Trophoblast cell (in vitro differentiated cells and primary cell): ENCODE measurements around the gene MAN2B1.
A peak's percentile ranks its signal among the peaks of the same experiment; 100 is the strongest.

Experiments
- DNase-seq, 2 donors: peaks; one replicate each; pipeline ENCODE4 v3.0.0-alpha.2; 2016
- H2AFZ ChIP-seq: 2 replicates; pipeline ENCODE4 v1.6.1; 2013; ENCODE audit warnings: low read length, moderate library complexity, mild to moderate bottlenecking; ENCODE audit not compliant: insufficient read depth, poor library complexity
- H2AK5ac ChIP-seq: 2 replicates; pipeline ENCODE4 v1.6.1; 2013; ENCODE audit warnings: mild to moderate bottlenecking, low read length
- H2BK120ac ChIP-seq: 2 replicates; pipeline ENCODE4 v1.6.1; 2013; ENCODE audit warnings: low read length, mild to moderate bottlenecking, moderate library complexity; ENCODE audit not compliant: insufficient read depth, poor library complexity
- H2BK12ac ChIP-seq: 2 replicates; pipeline ENCODE4 v1.6.1; 2013; ENCODE audit warnings: mild to moderate bottlenecking, low read length, moderate library complexity
- H2BK5ac ChIP-seq: 2 replicates; pipeline ENCODE4 v1.6.1; 2013; ENCODE audit warnings: low read length, low read depth, moderate library complexity, mild to moderate bottlenecking; ENCODE audit not compliant: poor library complexity
- H3K14ac ChIP-seq: 2 replicates; pipeline ENCODE4 v1.6.1; 2013; ENCODE audit warnings: mild to moderate bottlenecking, low read length
- H3K18ac ChIP-seq: 2 replicates; pipeline ENCODE4 v1.6.1; 2013; ENCODE audit warnings: mild to moderate bottlenecking, low read length
- H3K23ac ChIP-seq: 2 replicates; pipeline ENCODE4 v1.6.1; 2013; ENCODE audit warnings: low read length
- H3K27ac ChIP-seq: 2 replicates; pipeline ENCODE4 v1.5.1; 2013; ENCODE audit warnings: low read depth, mild to moderate bottlenecking, inconsistent platforms, low read length, moderate library complexity
- H3K27me3 ChIP-seq: 2 replicates; pipeline ENCODE4 v1.6.1; 2013; ENCODE audit warnings: inconsistent platforms, mild to moderate bottlenecking, low read length, moderate library complexity; ENCODE audit not compliant: insufficient read depth
- H3K36me3 ChIP-seq, 2 experiments: 1 replicate in 1 of 2; 2 replicates in 1 of 2; pipeline ENCODE4 v1.6.1; 2013; ENCODE audit warnings: low read length in 2 of 2, mild to moderate bottlenecking in 2 of 2, moderate library complexity in 1 of 2; ENCODE audit not compliant: insufficient read depth in 2 of 2, control insufficient read depth in 1 of 2
- H3K4ac ChIP-seq: 2 replicates; pipeline ENCODE4 v1.6.1; 2013; ENCODE audit warnings: low read depth, mild to moderate bottlenecking, low read length, moderate library complexity
- H3K4me1 ChIP-seq, 2 experiments: 1 replicate in 1 of 2; 2 replicates in 1 of 2; pipeline ENCODE4 v1.6.1; 2013; ENCODE audit warnings: low read length in 2 of 2, mild to moderate bottlenecking in 2 of 2, moderate library complexity in 1 of 2; ENCODE audit not compliant: insufficient read depth in 2 of 2, control insufficient read depth in 1 of 2
- H3K4me2 ChIP-seq: 2 replicates; pipeline ENCODE4 v1.6.1; 2013; ENCODE audit warnings: inconsistent platforms, mild to moderate bottlenecking, low read length, moderate library complexity
- H3K4me3 ChIP-seq: 2 replicates; pipeline ENCODE4 v1.5.1; 2013; ENCODE audit warnings: mild to moderate bottlenecking, low read depth, low read length, inconsistent platforms
- H3K79me1 ChIP-seq: one replicate; pipeline ENCODE4 v1.6.1; 2013; ENCODE audit warnings: low read length
- H3K79me2 ChIP-seq: 2 replicates; pipeline ENCODE4 v1.6.1; 2013; ENCODE audit warnings: low read length, mild to moderate bottlenecking; ENCODE audit not compliant: control insufficient read depth, insufficient read depth, poor library complexity
- H3K9ac ChIP-seq: 2 replicates; pipeline ENCODE4 v1.6.1; 2013; ENCODE audit warnings: mild to moderate bottlenecking, low read length
- H3K9me3 ChIP-seq: 2 replicates; pipeline ENCODE4 v1.6.1; 2013; ENCODE audit warnings: low read depth, mild to moderate bottlenecking, control low read depth, inconsistent platforms, low read length; ENCODE audit not compliant: insufficient read depth
- H4K12ac ChIP-seq: 2 replicates; pipeline ENCODE4 v1.6.1; 2013; ENCODE audit warnings: low read depth, mild to moderate bottlenecking, low read length, moderate library complexity
- H4K8ac ChIP-seq: 2 replicates; pipeline ENCODE4 v1.6.1; 2013; ENCODE audit warnings: low read depth, mild to moderate bottlenecking, low read length, moderate library complexity
- H4K91ac ChIP-seq: one replicate; pipeline ENCODE4 v1.6.1; 2013; ENCODE audit warnings: low read depth, mild to moderate bottlenecking, low read length, moderate library complexity
- WGBS: extraction: QIAGEN DNeasy Blood & Tissue Kit; methylation state at CpG from one replicate; pipeline ENCODE4 v1.1.7; 2013; ENCODE audit warnings: missing lambda C conversion rate; ENCODE audit not compliant: insufficient read length, insufficient coverage; ENCODE audit errors: extremely low coverage; 5-methylcytosine and 5-hydroxymethylcytosine counted together

Gene MAN2B1

GRCh38 chr19:12676384-12676792, 9.8 kb upstream of the MAN2B1 start:
- H3K23ac ChIP-seq: no peak overlapping the region
- no peak overlapping the region for H3K27ac ChIP-seq
- no peak overlapping the region for H2AK5ac ChIP-seq
- H2BK120ac ChIP-seq: no peak overlapping the region
- H3K27me3 ChIP-seq: no peaks in the 10 kb centered on the region
- H3K18ac ChIP-seq: no peak overlapping the region
- WGBS: no CpG with 5 or more reads among the region's 4 CpGs
- no peak overlapping the region for H3K4me3 ChIP-seq
- no peak overlapping the region for H2AFZ ChIP-seq
- peaks cover 1% of the 10 kb centered on the region for H3K79me1 ChIP-seq
- H3K9ac ChIP-seq: no peak overlapping the region
- H3K4me2 ChIP-seq: no peak overlapping the region
- H3K36me3 ChIP-seq: peaks cover 59 to 60% of the 10 kb centered on the region in 2 experiments
- H4K91ac ChIP-seq: no peak overlapping the region
- H4K12ac ChIP-seq: no peak overlapping the region
- no peak overlapping the region for H3K4ac ChIP-seq
- H3K79me2 ChIP-seq: peaks cover under 1% of the 10 kb centered on the region
- H2BK5ac ChIP-seq: no peak overlapping the region
- peak; percentile 83 to 89 for DNase-seq
- H3K4me1 ChIP-seq: no peaks in the 10 kb centered on the region
- no peak overlapping the region for H2BK12ac ChIP-seq
- H3K14ac ChIP-seq: no peak overlapping the region
- peaks cover 5% of the 10 kb centered on the region for H3K9me3 ChIP-seq
- H4K8ac ChIP-seq: no peak overlapping the region

GRCh38 chr19:12675940-12676339, 9.4 kb upstream of the MAN2B1 start:
- Histone ChIP-seq H4K91ac (no peak overlapping the region), H3K23ac (no peak overlapping the region), H2BK12ac (no peak overlapping the region), H4K8ac (no peak overlapping the region), H3K4me2 (no peak overlapping the region), H2BK5ac (no peak overlapping the region), H2AFZ (no peak overlapping the region), H4K12ac (no peak overlapping the region), H2AK5ac (no peak overlapping the region), H3K9ac (no peak overlapping the region), H2BK120ac (no peak overlapping the region), H3K27me3 (no peaks in the 10 kb centered on the region), H3K14ac (no peak overlapping the region), H3K4me3 (no peak overlapping the region), H3K9me3 (peaks cover 5% of the 10 kb centered on the region), H3K18ac (no peak overlapping the region), H3K36me3 (peaks cover 59 to 60% of the 10 kb centered on the region in 2 experiments), H3K4ac (no peak overlapping the region), H3K4me1 (no peaks in the 10 kb centered on the region), H3K27ac (no peak overlapping the region), H3K79me1 (no peaks in the 10 kb centered on the region), H3K79me2 (no peaks in the 10 kb centered on the region)
- no peak for DNase-seq
- no CpG with 5 or more reads among the region's 15 CpGs for WGBS

DNA sequence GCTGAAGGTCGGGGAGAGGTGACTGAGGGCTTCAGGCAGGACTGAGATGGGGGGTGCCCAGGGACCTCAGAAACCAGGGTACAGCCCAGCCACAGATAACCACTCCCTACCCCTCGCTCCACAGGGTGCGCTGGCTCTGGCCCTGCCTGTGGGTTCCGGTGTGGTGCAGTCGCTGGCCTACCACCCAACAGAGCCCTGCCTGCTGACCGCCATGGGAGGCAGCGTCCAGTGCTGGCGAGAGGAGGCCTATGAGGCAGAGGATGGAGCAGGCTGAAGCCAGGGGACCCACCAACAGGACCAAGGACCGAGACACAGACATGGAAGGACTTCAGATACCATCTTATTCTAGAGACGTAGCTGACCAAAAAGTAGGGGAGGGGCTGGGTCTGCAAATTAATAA, 8.9 kb upstream of the MAN2B1 start:
- Histone ChIP-seq H2AFZ (no peak overlapping the region), H3K27ac (no peak overlapping the region), H3K23ac (no peak overlapping the region), H3K9me3 (peaks cover 5% of the 10 kb centered on the region), H2BK5ac (no peak overlapping the region), H3K79me2 (no peaks in the 10 kb centered on the region), H3K79me1 (no peaks in the 10 kb centered on the region), H4K8ac (no peak overlapping the region), H3K4me2 (no peak overlapping the region), H3K4me3 (no peak overlapping the region), H2AK5ac (no peak overlapping the region), H3K14ac (no peak overlapping the region), H2BK12ac (no peak overlapping the region), H3K27me3 (no peaks in the 10 kb centered on the region), H3K9ac (no peak overlapping the region), H4K12ac (no peak overlapping the region), H4K91ac (no peak overlapping the region), H3K4ac (no peak overlapping the region), H3K36me3 (peaks cover 59 to 63% of the 10 kb centered on the region in 2 experiments), H3K4me1 (peaks cover 4% of the 10 kb centered on the region in 2 experiments), H3K18ac (no peak overlapping the region), H2BK120ac (no peak overlapping the region)
- WGBS: no CpG with 5 or more reads among the region's 10 CpGs
- DNase-seq: no peak

DNA sequence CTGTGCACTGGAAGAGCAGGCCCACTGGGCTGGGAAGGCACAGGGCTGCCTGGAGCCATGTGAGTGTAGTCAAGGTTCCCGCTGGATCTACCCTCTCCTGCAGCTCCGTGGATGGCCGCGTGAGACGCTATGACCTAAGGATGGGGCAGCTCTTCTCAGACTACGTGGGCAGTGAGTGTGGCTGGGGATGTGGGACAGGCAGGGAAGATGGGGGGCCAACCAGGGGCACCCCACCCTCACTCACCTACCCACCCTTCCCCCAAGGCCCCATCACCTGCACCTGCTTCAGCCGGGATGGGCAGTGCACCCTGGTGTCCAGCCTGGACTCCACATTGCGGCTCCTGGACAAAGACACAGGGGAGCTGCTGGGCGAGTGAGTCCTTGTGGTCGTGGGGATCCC, 6.2 kb upstream of the MAN2B1 start:
- Histone ChIP-seq H3K36me3 (peaks cover 45 to 50% of the 10 kb centered on the region in 2 experiments), H3K27me3 (no peaks in the 10 kb centered on the region), H3K18ac (no peak overlapping the region), H3K27ac (no peak overlapping the region), H3K14ac (no peak overlapping the region), H2BK5ac (no peak overlapping the region), H4K8ac (no peak overlapping the region), H4K12ac (peak overlapping the region; percentile 20), H2BK120ac (no peak overlapping the region), H2AFZ (no peak overlapping the region), H3K23ac (no peak overlapping the region), H2BK12ac (no peak overlapping the region), H3K4ac (no peak overlapping the region), H4K91ac (no peak overlapping the region), H3K9ac (no peak overlapping the region), H3K4me1 (peaks cover 15 to 16% of the 10 kb centered on the region in 2 experiments), H3K4me3 (no peak overlapping the region), H3K4me2 (no peak overlapping the region), H3K79me1 (peaks cover 11% of the 10 kb centered on the region), H3K79me2 (peaks cover 6% of the 10 kb centered on the region), H3K9me3 (peaks cover 3% of the 10 kb centered on the region), H2AK5ac (no peak overlapping the region)
- DNase-seq: no peak
- no CpG with 5 or more reads among the region's 10 CpGs for WGBS
